ENCODE measurements around the gene ITPK1.
A peak's percentile ranks its signal among the peaks of the same experiment; 100 is the strongest.

Gene ITPK1

GRCh38 chr14:93115821-93116675, at the start of gene ITPK1 (continued):
- TF ChIP-seq PRDM1 (tag by site-specific recombination; IDR thresholded peaks at IDR 0.05) (no peak), ZNF350 (tag by site-specific recombination; IDR thresholded peaks at IDR 0.05) (no peak), ZBTB48 (tag by site-specific recombination; IDR thresholded peaks at IDR 0.05) (peak; percentile 79; the same call in 1 of the 2 replicates), ZNF2 (tag by site-specific recombination; IDR thresholded peaks at IDR 0.05) (0 out of 2 replicates have a peak, but pooled peaks have one; percentile 29), ZNF626 (tag by site-specific recombination; IDR thresholded peaks at IDR 0.05) (no peak), ZNF354C (tag by site-specific recombination; IDR thresholded peaks at IDR 0.05; ENCODE audit: borderline replicate concordance, low read depth) (no peak), ZNF155 (tag by site-specific recombination; IDR thresholded peaks at IDR 0.05) (no peak), ZNF133 (tag by site-specific recombination; IDR thresholded peaks at IDR 0.05) (no peak), ZNF518A (tag by site-specific recombination; conservative IDR thresholded peaks at IDR 0.05; ENCODE audit: low read depth) (no peak), INSM2 (tag by site-specific recombination; IDR thresholded peaks at IDR 0.05) (no peak), ZNF530 (tag by site-specific recombination; IDR thresholded peaks at IDR 0.05; ENCODE audit: low read depth) (no peak), ZNF311 (tag by site-specific recombination; IDR thresholded peaks at IDR 0.05; ENCODE audit: borderline replicate concordance) (no peak), ZNF623 (tag by site-specific recombination; IDR thresholded peaks at IDR 0.05) (no peak), ZNF561 (tag by site-specific recombination; IDR thresholded peaks at IDR 0.05; ENCODE audit: borderline replicate concordance) (peak; percentile 37; the same call in 1 of the 2 replicates), SCRT2 (tag by site-specific recombination; IDR thresholded peaks at IDR 0.05) (no peak), HOXD13 (CRISPR knock-in tag; IDR thresholded peaks at IDR 0.05; ENCODE audit: borderline replicate concordance) (no peak), ZNF544 (tag by site-specific recombination; IDR thresholded peaks at IDR 0.05) (no peak), ZNF677 (tag by site-specific recombination; IDR thresholded peaks at IDR 0.05) (no peak), ZNF112 (tag by site-specific recombination; IDR thresholded peaks at IDR 0.05) (no peak), ZNF768 (tag by site-specific recombination; IDR thresholded peaks at IDR 0.05) (no peak), ZNF843 (tag by site-specific recombination; IDR thresholded peaks at IDR 0.05) (no peak), ZNF777 (tag by site-specific recombination; IDR thresholded peaks at IDR 0.05; ENCODE audit: borderline replicate concordance) (peak; percentile 88; the same call in 1 of the 2 replicates), ZXDB (tag by site-specific recombination; IDR thresholded peaks at IDR 0.05) (no peak; the same call in 1 of the 2 replicates), ZNF624 (tag by site-specific recombination; IDR thresholded peaks at IDR 0.05) (no peak), GLIS2 (tag by site-specific recombination; IDR thresholded peaks at IDR 0.05) (peak; percentile 99), ZNF335 (tag by site-specific recombination; conservative IDR thresholded peaks at IDR 0.05) (peak; percentile 89), ZNF223 (tag by site-specific recombination; IDR thresholded peaks at IDR 0.05) (no peak), ZNF510 (tag by site-specific recombination; IDR thresholded peaks at IDR 0.05; ENCODE audit: insufficient replicate concordance) (no peak), ZBTB49 (tag by site-specific recombination; IDR thresholded peaks at IDR 0.05; ENCODE audit: low read depth) (no peak), ZNF211 (tag by site-specific recombination; IDR thresholded peaks at IDR 0.05; ENCODE audit: low read depth) (no peak)
- TF ChIP-seq, protein P1, sequence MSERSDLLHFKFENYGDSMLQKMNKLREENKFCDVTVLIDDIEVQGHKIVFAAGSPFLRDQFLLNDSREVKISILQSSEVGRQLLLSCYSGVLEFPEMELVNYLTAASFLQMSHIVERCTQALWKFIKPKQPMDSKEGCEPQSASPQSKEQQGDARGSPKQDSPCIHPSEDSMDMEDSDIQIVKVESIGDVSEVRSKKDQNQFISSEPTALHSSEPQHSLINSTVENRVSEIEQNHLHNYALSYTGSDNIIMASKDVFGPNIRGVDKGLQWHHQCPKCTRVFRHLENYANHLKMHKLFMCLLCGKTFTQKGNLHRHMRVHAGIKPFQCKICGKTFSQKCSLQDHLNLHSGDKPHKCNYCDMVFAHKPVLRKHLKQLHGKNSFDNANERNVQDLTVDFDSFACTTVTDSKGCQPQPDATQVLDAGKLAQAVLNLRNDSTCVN (tag by site-specific recombination; optimal IDR thresholded peaks at IDR 0.05): peak; percentile 48
